K562 (cell line): Measurements from ENCODE around the gene HS6ST1. TPM values are rescaled to one million over a fixed set of nuclear protein-coding genes. Genes with fewer than 3 reads are reported as not detected.
A peak's percentile ranks its signal among the peaks of the same experiment; 100 is the strongest.

Source experiments
- ATAC-seq: fragments of 200-7000 bp; cut with Tn5 transposase; 3 replicates; pipeline ENCODE4 v1.9.1; 2020; ENCODE audit warnings: moderate library complexity
- BruUV-seq: library from RNA; stranded (reverse); fragments of 400-500 nt; replicated peaks from 2 replicates; lab custom pipeline; 2021; lab: Mats Ljungman, UMichigan
- CTCF ChIA-PET: fragments of 300-600 bp; formaldehyde crosslinking; extraction: SDS; loops from one replicate; lab custom pipeline; 2021; ENCODE audit warnings: low intra/inter-chr PET ratio; lab: Yijun Ruan, JAX
- POLR2A ChIA-PET: fragments of 300-600, 350-650 bp; sonication (Branson Sonifier 250); formaldehyde crosslinking; extraction: SDS; loops from one replicate; lab custom pipeline; 2021; ENCODE audit warnings: antibody characterized with exemption, inconsistent platforms; lab: Yijun Ruan, JAX
- DNase-seq, 4 experiments: peaks; one replicate each; pipeline versions ENCODE4 v3.0.0 to v3.0.0-alpha.2; 2011 to 2018; ENCODE audit warnings: low spot score in 3 of 4, mixed read lengths in 3 of 4; ENCODE audit errors: extremely low read depth in 1 of 4
- FAIRE-seq: peaks from 2 replicates; lab custom pipeline; 2011; peaks lifted over from hg19 to GRCh38; lab: Jason Lieb, UNC
- H2AFZ ChIP-seq: 2 replicates; pipeline ENCODE4 v1.6.0; 2011; ENCODE audit warnings: low read depth, low read length, control low read depth, inconsistent platforms
- H3K27ac ChIP-seq: fragments of 200-600 bp; 3 replicates; pipeline ENCODE4 v1.8.0; 2011; ENCODE audit warnings: low read depth, mild to moderate bottlenecking, control low read depth, inconsistent platforms, low read length, moderate library complexity, mixed read lengths; ENCODE audit errors: extremely low read depth
- H3K27me3 ChIP-seq, 2 experiments: fragments of 300-600 bp in 1 of 2; 2 replicates in 1 of 2; 3 replicates in 1 of 2; pipeline versions ENCODE4 v1.6.0 to v1.8.0; 2011; ENCODE audit warnings: inconsistent platforms in 2 of 2, low read length in 2 of 2, mild to moderate bottlenecking in 1 of 2, mixed read lengths in 1 of 2, moderate library complexity in 1 of 2; ENCODE audit not compliant: control insufficient read depth in 2 of 2, insufficient read depth in 2 of 2
- H3K36me3 ChIP-seq: fragments of 300-600 bp; 3 replicates; pipeline ENCODE4 v1.8.0; 2011; ENCODE audit warnings: mild to moderate bottlenecking, low read length, inconsistent platforms; ENCODE audit not compliant: control insufficient read depth, insufficient read depth
- H3K4me1 ChIP-seq, 2 experiments: fragments of 200-600 bp in 1 of 2; replicated peaks in 1 of 2; 2 replicates in 1 of 2; 3 replicates in 1 of 2; pipeline versions ENCODE4 v1.5.1 to v1.8.0; 2011; ENCODE audit warnings: inconsistent platforms in 2 of 2, low read length in 2 of 2, mild to moderate bottlenecking in 1 of 2, mixed read lengths in 1 of 2, moderate library complexity in 1 of 2; ENCODE audit not compliant: control insufficient read depth in 2 of 2, insufficient read depth in 2 of 2
- H3K4me2 ChIP-seq: 2 replicates; pipeline ENCODE4 v1.6.1; 2011; ENCODE audit warnings: low read length, control low read depth, inconsistent platforms, mixed read lengths; ENCODE audit not compliant: insufficient read depth
- H3K4me3 ChIP-seq: fragments of 200-600 bp; sonication (generic), shearing (Covaris generic); 2 replicates; pipeline ENCODE4 v1.5.1; 2016; ENCODE audit warnings: control low read depth, inconsistent platforms
- H3K79me2 ChIP-seq: fragments of 200-600 bp; 3 replicates; pipeline ENCODE4 v1.8.0; 2011; ENCODE audit warnings: low read length, inconsistent platforms; ENCODE audit not compliant: control insufficient read depth, insufficient read depth
- H3K9ac ChIP-seq, 2 experiments: 2 replicates each; pipeline versions ENCODE4 v1.6.0 to v1.6.1; 2011; ENCODE audit warnings: low read depth in 2 of 2, low read length in 2 of 2, control low read depth in 1 of 2, inconsistent platforms in 1 of 2, mild to moderate bottlenecking in 1 of 2, mixed read lengths in 1 of 2; ENCODE audit not compliant: insufficient read depth in 1 of 2
- H3K9me1 ChIP-seq: one replicate; pipeline ENCODE4 v1.6.0; 2011; ENCODE audit warnings: inconsistent platforms, mild to moderate bottlenecking, low read length, moderate library complexity; ENCODE audit not compliant: control insufficient read depth, insufficient read depth
- H3K9me3 ChIP-seq: replicated peaks from 2 replicates; pipeline ENCODE4 v1.5.1; 2011; ENCODE audit warnings: low read depth, low read length, inconsistent platforms; ENCODE audit not compliant: control insufficient read depth, insufficient read depth
- H4K20me1 ChIP-seq: replicated peaks from 2 replicates; pipeline ENCODE4 v1.6.1; 2011; ENCODE audit warnings: low read length, inconsistent platforms, mixed read lengths; ENCODE audit not compliant: control insufficient read depth, insufficient read depth
- FOXK2 ChIP-seq, 2 experiments: fragments of 450-650 bp; IDR thresholded peaks in 1 of 2; conservative IDR thresholded peaks in 1 of 2; 2 replicates each; pipeline ENCODE4 v1.6.1; 2016; ENCODE audit warnings: low read depth in 2 of 2, mild to moderate bottlenecking in 1 of 2
- HDAC2 ChIP-seq: fragments of 450-650 bp; IDR thresholded peaks from 2 replicates; pipeline ENCODE4 v1.6.1; 2016; ENCODE audit warnings: mild to moderate bottlenecking
- NONO ChIP-seq, 2 experiments: fragments of 200-400 bp in 1 of 2; fragments of 450-650 bp in 1 of 2; formaldehyde crosslinking in 1 of 2; IDR thresholded peaks; 2 replicates each; pipeline ENCODE4 v1.6.1; 2017; ENCODE audit warnings: low read depth in 2 of 2, mild to moderate bottlenecking in 2 of 2, moderate library complexity in 2 of 2, low read length in 1 of 2
- RB1 ChIP-seq: fragments of 450-650 bp; IDR thresholded peaks from 2 replicates; pipeline ENCODE4 v1.6.1; 2017; ENCODE audit warnings: low read depth, mild to moderate bottlenecking
- SIN3A ChIP-seq, 2 experiments: fragments of 150-350 bp in 1 of 2; IDR thresholded peaks; 2 replicates each; pipeline ENCODE4 v1.6.1; 2011 to 2016; ENCODE audit warnings: borderline replicate concordance in 2 of 2, low read depth in 2 of 2, low read length in 2 of 2, mild to moderate bottlenecking in 2 of 2, moderate library complexity in 2 of 2; ENCODE audit not compliant: control insufficient read depth in 1 of 2
- SRSF9 ChIP-seq: fragments of 200-400 bp; formaldehyde crosslinking; IDR thresholded peaks from 2 replicates; pipeline ENCODE4 v1.6.1; 2017; ENCODE audit warnings: low read depth, low read length, borderline replicate concordance
- TOE1 ChIP-seq, 2 experiments: fragments of 450-650 bp in 1 of 2; sonication (generic) in 1 of 2; formaldehyde crosslinking in 1 of 2; IDR thresholded peaks; 2 replicates each; pipeline versions ENCODE4 v1.7.1 to v1.8.0; 2016 to 2022; ENCODE audit warnings: borderline replicate concordance in 2 of 2, mild to moderate bottlenecking in 2 of 2, antibody characterized with exemption in 1 of 2, inconsistent platforms in 1 of 2, low read depth in 1 of 2, missing genetic modification reagents in 1 of 2, moderate library complexity in 1 of 2
- WGBS: fragments of 100-300 bp; shearing (Covaris generic); methylation state at CpG from one replicate; pipeline ENCODE4 v1.1.6; 2016; ENCODE audit warnings: low coverage, mixed read lengths; ENCODE audit not compliant: insufficient coverage; ENCODE audit errors: missing lambda C conversion rate; 5-methylcytosine and 5-hydroxymethylcytosine counted together
- in situ Hi-C: fragments of 300-500 bp; cut with MboI; formaldehyde crosslinking; loops from 4 replicates; pipeline ENCODE4 v1.15.0; 2018; ENCODE audit warnings: inconsistent platforms, mixed read lengths
- intact Hi-C: fragments of 100-400 bp; cut with micrococcal nuclease; formaldehyde crosslinking; loops from 2 replicates; pipeline ENCODE4 v1.14.2; 2022
- polyA plus RNA-seq, 8 experiments: library from polyadenylated mRNA; depleted of rRNA in 4 of 8; stranded (reverse) in 5 of 8; unstranded in 3 of 8; fragments of >200 nt; fragmentation: Nextera tagmentation in 2 of 8; fragmentation: Illumina TruSeq in 1 of 8; extraction: Ambion mirVana in 2 of 8; extraction: Trizol in 1 of 8; gene quantifications; 2 replicates each; pipeline versions ENCODE4 v1.2.1 to v1.2.3, GENCODE V29; 2011 to 2014; ENCODE audit warnings: inconsistent platforms in 1 of 8, missing spikeins in 1 of 8
- total RNA-seq, 7 experiments: library from RNA; depleted of rRNA in 6 of 7; stranded (reverse); fragments of >200 nt in 6 of 7; fragmentation: Illumina TruSeq in 2 of 7; extraction: Trizol in 2 of 7; gene quantifications; 2 replicates each; pipeline versions ENCODE4 v1.2.1 to v1.2.3, GENCODE V29; 2011 to 2021; ENCODE audit warnings: low replicate concordance in 1 of 7

The HS6ST1 gene
- total and polyA plus RNA-seq, 9 of the 15 experiments (the other 6 are each of a cell fraction or from before 2014, with no cell fraction given) = 0.06 to 7.4 (median 3.8) TPM

DNA sequence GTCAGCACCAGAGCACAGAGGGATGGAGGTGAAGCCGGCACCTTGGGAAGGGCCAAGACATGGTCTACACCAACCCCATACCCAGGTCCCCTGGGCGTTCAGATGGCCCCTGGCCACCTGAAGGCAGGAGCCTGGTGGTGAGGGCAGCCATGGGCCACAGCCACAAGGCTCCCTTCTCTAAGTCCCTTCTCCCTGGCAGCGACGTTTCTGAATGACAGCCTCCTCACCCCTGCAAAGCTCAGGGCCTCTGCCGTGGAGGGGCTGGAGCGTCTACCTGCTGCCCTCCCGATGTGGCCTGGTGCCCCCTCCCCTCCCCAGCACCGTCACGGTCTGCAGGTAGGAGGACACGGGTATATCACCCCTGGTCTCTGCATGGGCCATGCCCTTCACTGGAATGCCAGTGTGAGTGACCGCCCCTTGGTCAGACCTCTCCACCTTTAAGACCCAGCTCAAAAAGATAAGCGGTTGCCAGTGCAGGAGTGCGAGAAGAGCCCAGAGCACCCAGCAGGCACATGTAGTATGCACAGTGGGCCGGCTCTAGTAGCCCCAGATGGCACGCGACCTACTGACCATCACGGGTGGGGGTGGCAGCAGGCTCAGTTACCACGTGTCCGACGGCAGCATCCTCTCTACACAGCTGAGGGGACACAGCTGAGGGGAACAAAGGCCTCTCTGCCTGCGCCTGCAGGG lies 46.6 kb downstream of the HS6ST1 start:
- H3K79me2 ChIP-seq = no peaks in the 10 kb centered on the region
- H3K4me1 ChIP-seq = peaks cover 0 to 6% of the 10 kb centered on the region in 2 experiments; a peak in 2 of 5 replicates
- H3K27ac ChIP-seq = no peak overlapping the region
- DNase-seq (no peak), ATAC-seq (no peak), FAIRE-seq (no peak)
- H4K20me1 ChIP-seq = peaks cover 3% of the 10 kb centered on the region; the same call in 1 of the 2 replicates
- intact Hi-C loops = no loop called here
- H3K36me3 ChIP-seq = no peaks in the 10 kb centered on the region
- H2AFZ ChIP-seq = no peak overlapping the region
- TF ChIP-seq TOE1 (IDR thresholded peaks at IDR 0.05; ENCODE audit: borderline replicate concordance) (no peak), TOE1 (CRISPR knock-in tag; IDR thresholded peaks at IDR 0.05; ENCODE audit: borderline replicate concordance, low read depth) (no peak), HDAC2 (no peak), FOXK2 (conservative IDR thresholded peaks at IDR 0.05 in 1 of 2, IDR thresholded peaks at IDR 0.05 in 1 of 2; ENCODE audit: low read depth in 2 of 2) (no peak), SRSF9 (no peak), SIN3A (IDR thresholded peaks at IDR 0.05; ENCODE audit: borderline replicate concordance in 2 of 2, control insufficient read depth in 1 of 2, low read depth in 2 of 2, low read length in 2 of 2) (no peak), NONO (IDR thresholded peaks at IDR 0.05; ENCODE audit: low read depth in 2 of 2, low read length in 1 of 2) (no peak), RB1 (no peak)
- H3K4me3 ChIP-seq = no peak overlapping the region
- no peaks in the 10 kb centered on the region for H3K27me3 ChIP-seq
- ChIA-PET POLR2A (no interaction called here), CTCF (no interaction called here)
- H3K9me3 ChIP-seq = no peaks in the 10 kb centered on the region
- 49% methylated on average over 19 of the region's 21 CpGs for WGBS
- in situ Hi-C loops = no loop called here
- H3K9me1 ChIP-seq = no peaks in the 10 kb centered on the region
- peak overlapping the region in 1 of 2 experiments; percentile 26; a peak in 1 of 4 replicates for H3K9ac ChIP-seq
- BruUV-seq = no TSS peak
- H3K4me2 ChIP-seq = no peak overlapping the region
